B cell (primary cell): Measurements from ENCODE around the gene CMIP. TPM values are rescaled to one million over a fixed set of nuclear protein-coding genes. Genes with fewer than 3 reads are reported as not detected.

Experiments used
- ATAC-seq: fragments of 200-7000 bp; cut with Tn5 transposase; one replicate; pipeline ENCODE4 v1.10.0; 2021; ENCODE audit warnings: low read depth, mild to moderate bottlenecking, moderate number of reproducible peaks, moderate library complexity
- CTCF ChIA-PET: fragments of 350-600 bp; sonication (Branson Sonifier 250); formaldehyde crosslinking; loops from one replicate; lab custom pipeline; 2021; ENCODE audit warnings: antibody characterized with exemption, inconsistent platforms; lab: Charles Lee
- POLR2A ChIA-PET: fragments of 350-600 bp; sonication (Branson Sonifier 250); formaldehyde crosslinking; loops from one replicate; lab custom pipeline; 2021; ENCODE audit warnings: antibody characterized with exemption; lab: Charles Lee
- DNase-seq: peaks from one replicate; pipeline ENCODE4 v3.0.0; 2013
- H2AFZ ChIP-seq: 2 replicates; pipeline ENCODE4 v1.6.1; 2012; ENCODE audit warnings: mild to moderate bottlenecking, low read depth, low read length; ENCODE audit not compliant: insufficient read depth, poor library complexity, severe bottlenecking
- H3K27ac ChIP-seq, 2 donors: 1 replicate in 1 of 2; 2 replicates in 1 of 2; pipeline ENCODE4 v1.5.1; 2012 to 2013; ENCODE audit warnings: low read length in 2 of 2, mild to moderate bottlenecking in 2 of 2, moderate library complexity in 1 of 2
- H3K27me3 ChIP-seq, 4 experiments: fragments of 200-600 bp in 1 of 4; sonication (generic) in 1 of 4; replicated peaks in 1 of 4; 1 replicate in 2 of 4; 2 replicates in 2 of 4; pipeline versions ENCODE4 v1.6.1 to v1.7.0; 2013 to 2016; ENCODE audit warnings: low read length in 3 of 4, mild to moderate bottlenecking in 2 of 4, mixed read lengths in 1 of 4, moderate library complexity in 1 of 4; ENCODE audit not compliant: insufficient read depth in 4 of 4, control insufficient read depth in 3 of 4; ENCODE audit errors: control extremely low read depth in 1 of 4
- H3K36me3 ChIP-seq, 2 experiments: replicated peaks in 1 of 2; 1 replicate in 1 of 2; 2 replicates in 1 of 2; pipeline versions ENCODE4 v1.6.1 to v1.7.1; 2013; ENCODE audit warnings: low read length in 1 of 2; ENCODE audit not compliant: insufficient read depth in 2 of 2, control insufficient read depth in 1 of 2; ENCODE audit errors: control extremely low read depth in 1 of 2, extremely low read depth in 1 of 2
- H3K4me1 ChIP-seq, 2 donors: fragments of 200-600 bp in 1 of 2; sonication (generic) in 1 of 2; 1 replicate in 1 of 2; 2 replicates in 1 of 2; pipeline versions ENCODE4 v1.5.1 to v1.6.1; 2013 to 2017; ENCODE audit warnings: low read length in 2 of 2; ENCODE audit not compliant: control insufficient read depth in 2 of 2, insufficient read depth in 2 of 2
- H3K4me2 ChIP-seq: replicated peaks from 2 replicates; pipeline ENCODE3; 2012; ENCODE audit warnings: mild to moderate bottlenecking, low read depth, low read length; ENCODE audit not compliant: poor library complexity, severe bottlenecking
- H3K4me3 ChIP-seq, 5 experiments: fragments of 200-600 bp in 1 of 5; sonication (generic) in 1 of 5; 1 replicate in 3 of 5; 2 replicates in 2 of 5; pipeline versions ENCODE4 v1.5.1 to v1.7.0; 2011 to 2016; ENCODE audit warnings: low read length in 4 of 5, mild to moderate bottlenecking in 4 of 5, low read depth in 2 of 5, control low read depth in 1 of 5, moderate library complexity in 1 of 5; ENCODE audit not compliant: insufficient read depth in 1 of 5; ENCODE audit errors: control extremely low read depth in 1 of 5, extremely low read depth in 1 of 5
- H3K79me2 ChIP-seq: fragments of 200-600 bp; sonication (generic); one replicate; pipeline ENCODE4 v1.6.0; 2016; ENCODE audit warnings: low read length; ENCODE audit not compliant: control insufficient read depth, insufficient read depth
- H3K9ac ChIP-seq: fragments of 200-600 bp; sonication (generic); 2 replicates; pipeline ENCODE4 v1.6.1; 2017; ENCODE audit warnings: mild to moderate bottlenecking, low read length, moderate library complexity
- H3K9me3 ChIP-seq, 3 donors: one replicate each; pipeline versions ENCODE4 v1.6.1 to v1.7.1; 2013; ENCODE audit warnings: low read length in 2 of 3; ENCODE audit not compliant: control insufficient read depth in 2 of 3, insufficient read depth in 1 of 3; ENCODE audit errors: control extremely low read depth in 1 of 3
- H4K20me1 ChIP-seq: 2 replicates; pipeline ENCODE4 v1.6.0; 2012; ENCODE audit warnings: mild to moderate bottlenecking, low read length; ENCODE audit not compliant: insufficient read depth, control insufficient read depth, poor library complexity, severe bottlenecking
- H3K27ac Mint-ChIP-seq: one replicate; pipeline ENCODE4 v1.8.0; 2021; ENCODE audit warnings: mixed read lengths
- H3K27me3 Mint-ChIP-seq: one replicate; pipeline ENCODE4 v1.8.0; 2021; ENCODE audit warnings: mixed read lengths
- H3K4me1 Mint-ChIP-seq: one replicate; pipeline ENCODE4 v1.8.0; 2021; ENCODE audit warnings: mixed read lengths
- H3K4me3 Mint-ChIP-seq: one replicate; pipeline ENCODE4 v1.8.0; 2021; ENCODE audit warnings: mixed read lengths
- H3K9me3 Mint-ChIP-seq: one replicate; pipeline ENCODE4 v1.8.0; 2022; ENCODE audit warnings: mixed read lengths; ENCODE audit not compliant: insufficient read depth
- CTCF ChIP-seq: fragments of 200-600 bp; IDR thresholded peaks from one replicate; pipeline ENCODE4 v1.8.0; 2022; ENCODE audit warnings: antibody characterized with exemption, mild to moderate bottlenecking
- EZH2 ChIP-seq: IDR thresholded peaks from 2 replicates; pipeline ENCODE4 v1.6.1; 2012; ENCODE audit warnings: borderline replicate concordance, low read depth, mild to moderate bottlenecking, moderate library complexity, low read length; ENCODE audit not compliant: insufficient read depth, poor library complexity, severe bottlenecking
- WGBS: methylation state at CpG from one replicate; pipeline ENCODE4 v1.1.5; 2013; ENCODE audit warnings: missing lambda C conversion rate; ENCODE audit not compliant: insufficient coverage; 5-methylcytosine and 5-hydroxymethylcytosine counted together
- intact Hi-C: fragments of 100-400 bp; cut with micrococcal nuclease; formaldehyde crosslinking; loops from one replicate; pipeline ENCODE4 v1.10.0; 2022
- polyA plus RNA-seq: library from polyadenylated mRNA; depleted of rRNA; stranded (reverse); fragments of >200 nt; gene quantifications from 2 replicates; pipeline ENCODE4 v1.2.3, GENCODE V29; 2012
- total RNA-seq, 2 donors: library from RNA; stranded (reverse); fragments of 120-200 nt in 1 of 2; gene quantifications; 1 replicate in 1 of 2; 2 replicates in 1 of 2; pipeline versions ENCODE4 v1.2.3 to v1.2.4, GENCODE V29; 2013 to 2022

CMIP gene
- total and polyA plus RNA-seq, 2 donors (not counting 1 experiment from before 2014, with no cell fraction given) = 27.1 to 155 TPM

DNA sequence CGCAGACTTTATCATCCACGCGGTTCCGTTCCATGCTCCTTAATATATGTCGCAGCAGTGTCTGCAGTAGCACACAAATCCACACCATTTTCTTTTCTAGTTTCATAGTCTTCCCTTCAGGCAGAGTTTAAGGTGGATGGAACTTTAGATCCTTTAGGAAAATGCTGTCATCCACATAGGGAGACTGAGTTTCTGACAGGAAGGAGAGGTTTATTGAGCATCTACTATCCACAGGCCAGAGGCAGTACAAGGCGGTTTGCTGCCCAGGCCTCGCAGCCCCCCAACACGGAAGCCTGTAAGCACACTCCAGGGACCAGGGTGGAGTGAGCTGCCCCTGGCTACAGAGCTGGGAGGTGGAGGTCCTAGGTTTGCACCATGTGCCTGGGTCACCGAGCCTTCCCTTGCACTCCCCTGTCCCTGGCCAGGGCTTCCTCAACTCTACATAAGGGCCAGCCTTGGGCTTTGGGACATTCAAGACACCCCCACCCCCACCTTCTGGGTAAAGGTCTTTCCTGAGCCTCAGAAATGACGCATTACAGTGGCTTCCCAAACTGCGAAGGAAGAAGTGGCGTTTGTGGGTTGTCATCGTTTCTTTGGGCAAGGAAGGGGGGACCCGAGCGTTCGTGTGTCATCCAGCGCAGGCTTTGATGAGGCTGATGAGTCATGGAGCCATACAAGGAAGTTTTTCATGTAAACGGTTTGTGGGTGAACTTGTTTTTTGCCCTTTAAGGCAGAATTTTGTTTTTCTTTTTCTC lies 188.0 kb downstream of the CMIP start:
- Histone ChIP-seq H4K20me1 (peaks cover 57% of the 10 kb centered on the region), H3K9me3 (peaks cover 0 to 2% (median 0%) of the 10 kb centered on the region in 3 donors), H2AFZ (no peak overlapping the region), H3K4me2 (no peak overlapping the region), H3K79me2 (peaks cover 92% of the 10 kb centered on the region), H3K4me1 (no peaks in the 10 kb centered on the region), H3K36me3 (peaks cover 4 to 11% of the 10 kb centered on the region in 2 experiments), H3K9ac (no peak overlapping the region), H3K27me3 (no peaks in the 10 kb centered on the region), H3K27ac (no peak overlapping the region), H3K4me3 (no peak overlapping the region)
- Mint-ChIP-seq H3K27ac (peak overlapping the region; percentile 61), H3K4me1 (peaks cover 35% of the 10 kb centered on the region), H3K9me3 (no peaks in the 10 kb centered on the region), H3K27me3 (no peaks in the 10 kb centered on the region), H3K4me3 (peak overlapping the region; percentile 7)
- CTCF ChIA-PET = interaction anchor here (1.7 to 1.8 kb wide), 2 partner anchors 9 to 229 kb away, joined by 5 read pairs; no protein-coding TSS in a partner anchor
- DNase-seq (no peak), ATAC-seq (peak; percentile 47)
- intact Hi-C loops = no loop called here
- WGBS = 52% methylated on average over 14 of the region's 18 CpGs
- no peak for TF ChIP-seq CTCF
- TF ChIP-seq EZH2 = no peak
- POLR2A ChIA-PET = no interaction called here

GRCh38 chr16:81633147-81633619 lies 188.6 kb downstream of the CMIP start:
- TF ChIP-seq EZH2 (no peak), CTCF (no peak)
- Histone ChIP-seq H3K36me3 (peaks cover 4 to 14% of the 10 kb centered on the region in 2 experiments), H3K4me2 (no peak overlapping the region), H3K9ac (no peak overlapping the region), H3K9me3 (peaks cover 0 to 4% (median 0%) of the 10 kb centered on the region in 3 donors), H3K4me1 (no peaks in the 10 kb centered on the region), H2AFZ (no peak overlapping the region), H3K27me3 (no peaks in the 10 kb centered on the region), H3K79me2 (peaks cover 92% of the 10 kb centered on the region), H4K20me1 (peaks cover 58% of the 10 kb centered on the region), H3K27ac (no peak overlapping the region), H3K4me3 (no peak overlapping the region)
- intact Hi-C loops = no loop called here
- peak overlapping the region; percentile 7 for H3K4me3 Mint-ChIP-seq
- ChIA-PET CTCF (interaction anchor here (1.7 kb wide), 1 partner anchor 229 kb away, joined by 5 read pairs; no protein-coding TSS in a partner anchor), POLR2A (no interaction called here)
- no peak for ATAC-seq
- no peak overlapping the region for H3K27ac Mint-ChIP-seq
- no peaks in the 10 kb centered on the region for H3K9me3 Mint-ChIP-seq
- peaks cover 37% of the 10 kb centered on the region for H3K4me1 Mint-ChIP-seq
- H3K27me3 Mint-ChIP-seq = no peaks in the 10 kb centered on the region
- DNase-seq = no peak
- 72% methylated on average over 11 of the region's 11 CpGs for WGBS
